GM19043 (cell line): Measurements from ENCODE around the gene AP3D1.

Experiments used
- ATAC-seq: cut with Tn5 transposase; IDR thresholded peaks from one replicate; pipeline ENCODE4 v1.9.1; 2021; ENCODE audit warnings: low read depth; ENCODE audit not compliant: unreplicated experiment

AP3D1 gene

DNA sequence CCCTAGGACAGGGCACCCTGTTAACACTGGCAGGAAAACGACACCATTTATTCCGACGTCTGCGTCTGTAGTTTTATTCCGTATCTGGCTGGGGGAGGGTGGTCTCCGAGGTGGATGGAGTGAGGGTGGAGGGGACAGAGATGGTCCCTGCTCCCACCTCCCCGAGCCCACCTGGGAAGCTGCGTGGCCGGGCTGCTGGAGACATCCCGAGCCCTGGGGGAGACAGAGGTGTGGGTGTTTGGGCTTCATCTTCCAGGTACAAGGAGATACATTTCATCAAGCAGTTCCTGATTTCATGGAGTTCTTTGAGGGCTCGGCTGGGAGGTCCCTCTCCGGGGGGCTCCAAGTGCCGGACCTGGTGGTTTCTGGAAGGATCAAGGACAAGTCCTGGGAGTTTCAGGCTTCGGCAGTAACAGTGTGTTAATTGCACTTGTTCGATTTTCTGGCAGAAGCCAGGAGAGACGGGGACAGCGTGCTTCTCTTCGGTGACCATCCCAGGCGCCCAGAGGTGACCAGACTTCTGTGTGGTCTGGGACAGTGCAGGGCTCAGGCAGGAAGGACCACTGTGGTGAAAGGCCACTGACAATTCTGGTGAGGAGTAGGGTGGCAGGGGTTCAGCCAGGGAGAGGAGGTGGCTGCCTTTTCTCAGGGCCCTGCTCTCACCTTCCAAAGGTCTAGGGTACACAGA, 80.2 kb downstream of the AP3D1 start:
- ATAC-seq = no peak

DNA sequence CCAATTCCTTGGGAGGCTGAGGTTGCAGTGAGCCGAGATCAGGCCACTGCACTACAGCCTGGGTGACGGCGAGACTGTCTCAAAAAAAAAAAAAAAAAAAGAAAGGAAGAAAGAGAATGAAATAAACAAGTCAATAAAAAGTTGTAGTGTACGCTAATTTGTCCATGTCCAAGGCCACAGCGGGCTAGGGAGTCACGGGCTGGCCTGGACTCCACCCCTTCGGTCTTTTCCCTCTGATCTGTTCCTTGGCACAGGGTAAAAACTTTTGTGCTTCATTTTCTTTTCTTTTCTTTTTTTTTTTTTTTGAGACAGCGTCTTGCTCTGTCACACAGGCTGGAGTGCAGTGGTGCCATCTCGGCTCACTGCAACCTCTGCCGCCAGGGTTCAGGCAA, 80.9 kb downstream of the AP3D1 start:
- ATAC-seq = no peak

DNA sequence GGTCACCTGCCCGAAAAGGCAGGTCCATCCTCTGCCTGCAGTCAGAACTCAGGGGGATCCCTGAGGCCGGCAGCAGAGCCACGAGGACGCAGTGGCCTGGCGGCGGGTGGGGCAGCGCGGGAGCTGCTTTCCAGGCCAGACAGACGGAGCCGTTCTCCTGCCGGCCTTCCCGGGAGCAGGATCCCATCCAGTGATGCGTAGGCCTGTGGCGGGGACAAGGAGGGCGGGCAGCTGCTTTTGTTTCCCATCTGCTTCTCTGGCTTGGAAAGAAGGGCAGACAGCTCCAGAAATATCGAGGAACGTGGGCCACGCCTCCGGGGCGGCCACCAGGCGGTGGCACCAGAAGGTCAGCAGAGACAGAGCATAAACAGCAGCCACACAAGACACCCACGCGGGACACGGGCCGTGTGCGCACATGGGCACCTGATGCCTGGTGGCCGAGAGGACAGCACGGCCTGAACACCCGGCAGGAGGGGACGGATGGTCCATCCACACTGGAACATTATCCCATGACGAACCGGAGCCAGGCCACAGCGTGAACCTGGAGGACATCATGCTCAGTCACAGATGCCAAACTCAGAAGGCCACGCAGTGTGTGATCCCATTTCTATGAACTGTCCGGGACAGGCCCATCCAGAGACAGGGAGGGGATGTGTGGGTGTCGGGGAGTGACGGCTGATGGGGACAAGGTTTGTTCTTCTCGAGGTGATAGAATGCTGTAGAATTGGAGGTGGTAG, 86.4 kb downstream of the AP3D1 start:
- ATAC-seq = no peak

DNA sequence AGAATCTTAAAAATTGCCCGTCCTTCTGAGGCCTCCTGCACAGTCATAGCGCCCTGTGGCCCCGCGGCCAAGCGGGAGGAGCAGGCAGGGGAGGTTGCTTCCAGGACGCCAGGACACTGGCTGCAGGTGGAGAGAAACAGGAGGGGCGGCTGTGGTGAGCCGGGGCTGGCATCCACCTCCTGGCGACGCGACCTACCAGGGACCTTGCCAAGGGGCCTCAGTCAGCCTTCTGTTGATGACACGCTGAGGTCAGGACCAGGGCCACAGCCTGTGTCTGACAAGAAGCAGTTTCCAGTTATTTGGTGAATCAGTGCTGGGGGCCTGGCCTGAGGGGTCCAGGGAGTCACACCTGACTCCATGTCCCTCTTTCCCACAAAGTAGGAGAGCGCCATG, 87.0 kb downstream of the AP3D1 start:
- ATAC-seq = no peak

DNA sequence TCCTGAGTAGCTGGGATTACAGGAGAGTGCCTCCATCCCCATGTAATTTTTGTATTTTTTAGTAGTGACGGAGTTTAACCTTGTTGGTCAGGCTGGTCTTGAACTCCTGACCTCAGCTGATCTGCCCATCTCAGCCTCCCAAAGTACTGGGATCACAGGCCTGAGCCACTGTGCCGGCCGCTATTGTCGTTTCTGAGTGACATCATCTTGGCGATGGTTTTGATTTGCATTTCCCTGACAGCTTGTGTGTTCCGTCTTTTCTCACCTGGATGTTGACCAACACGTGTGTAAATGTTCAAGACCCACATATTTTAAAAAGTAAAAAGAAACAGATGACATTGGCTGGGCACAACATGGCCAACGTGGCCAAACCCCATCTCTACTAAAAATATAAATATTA, 87.5 kb downstream of the AP3D1 start:
- ATAC-seq = no peak

DNA sequence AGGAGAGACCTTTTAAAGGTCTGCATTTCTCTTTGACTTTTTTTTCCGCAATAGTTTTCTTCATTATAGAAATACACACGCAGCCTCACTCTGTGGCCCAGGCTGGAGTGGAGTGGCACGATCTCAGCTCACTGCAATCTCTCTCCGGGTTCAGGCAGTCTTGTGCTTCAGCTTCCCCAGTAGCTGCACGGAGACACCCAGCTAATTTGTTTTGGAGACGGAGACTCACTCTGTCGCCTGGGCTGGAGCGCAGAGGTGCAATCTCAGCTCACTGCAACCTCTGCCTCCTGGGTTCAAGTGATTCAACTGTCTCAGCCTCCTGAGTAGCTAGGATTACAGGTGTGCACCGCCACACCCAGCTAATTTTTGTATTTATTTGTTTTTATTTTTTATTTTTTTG, 88.6 kb downstream of the AP3D1 start:
- no peak for ATAC-seq

DNA sequence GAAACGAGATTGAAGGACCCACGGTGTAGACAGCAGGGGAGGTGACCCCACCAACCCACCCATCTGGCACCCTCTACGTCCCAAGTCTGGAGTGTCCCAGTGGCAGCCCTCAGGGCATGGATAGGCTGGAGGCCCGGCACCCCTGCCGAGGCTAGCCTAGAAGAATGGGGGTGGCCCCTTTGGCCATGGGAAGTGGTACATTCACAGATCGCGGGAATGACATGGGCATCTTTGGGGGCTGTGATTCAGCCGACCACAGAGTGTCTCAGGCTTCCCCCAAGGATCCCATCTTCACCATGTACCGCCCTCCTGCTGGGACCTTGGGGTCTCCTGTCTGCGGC, 89.0 kb downstream of the AP3D1 start:
- no peak for ATAC-seq

DNA sequence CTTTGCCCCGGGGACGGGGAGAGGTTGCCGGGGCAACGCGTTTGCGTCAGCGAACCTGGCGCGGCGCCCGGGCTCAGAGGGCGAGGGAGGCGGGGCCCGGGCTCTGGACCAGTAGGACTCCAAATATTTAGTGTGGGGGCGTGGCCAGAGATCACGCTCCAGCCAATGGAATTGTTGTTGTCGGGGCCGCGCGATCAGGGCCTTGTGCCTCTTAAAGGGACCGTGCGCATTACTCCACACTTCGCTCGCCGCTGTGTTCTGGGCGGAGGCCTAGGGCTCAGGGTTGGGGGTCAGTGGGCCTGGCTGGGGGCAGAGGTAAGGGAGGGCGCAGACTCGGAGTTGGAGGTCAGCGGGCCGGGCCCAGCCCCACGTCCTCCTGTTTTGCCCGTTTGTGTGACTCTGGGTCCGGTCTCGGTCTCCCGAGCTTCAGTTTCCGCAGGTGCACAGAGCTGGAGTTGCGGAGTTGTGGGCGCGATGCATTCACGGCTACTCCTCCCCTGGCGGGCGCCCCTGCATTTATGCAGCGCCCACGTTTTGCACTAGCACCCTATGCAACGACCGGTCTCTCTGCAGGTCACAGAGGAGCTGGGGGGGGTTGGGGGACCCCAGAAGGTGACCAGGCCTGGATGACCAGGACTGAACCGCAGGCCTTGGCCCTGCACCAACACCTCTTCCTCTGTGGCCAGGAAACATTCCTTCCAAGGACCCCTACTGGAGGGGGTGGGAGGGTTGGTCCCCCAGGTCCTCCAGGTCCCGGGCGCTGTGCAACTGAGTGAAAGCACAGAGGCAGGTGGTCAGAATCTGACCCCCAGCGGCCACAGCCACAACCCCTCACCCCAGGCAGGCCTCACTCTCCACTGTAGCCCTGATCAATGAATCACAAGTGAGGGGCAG, 89.6 kb downstream of the AP3D1 start:
- peak; percentile 78 for ATAC-seq

DNA sequence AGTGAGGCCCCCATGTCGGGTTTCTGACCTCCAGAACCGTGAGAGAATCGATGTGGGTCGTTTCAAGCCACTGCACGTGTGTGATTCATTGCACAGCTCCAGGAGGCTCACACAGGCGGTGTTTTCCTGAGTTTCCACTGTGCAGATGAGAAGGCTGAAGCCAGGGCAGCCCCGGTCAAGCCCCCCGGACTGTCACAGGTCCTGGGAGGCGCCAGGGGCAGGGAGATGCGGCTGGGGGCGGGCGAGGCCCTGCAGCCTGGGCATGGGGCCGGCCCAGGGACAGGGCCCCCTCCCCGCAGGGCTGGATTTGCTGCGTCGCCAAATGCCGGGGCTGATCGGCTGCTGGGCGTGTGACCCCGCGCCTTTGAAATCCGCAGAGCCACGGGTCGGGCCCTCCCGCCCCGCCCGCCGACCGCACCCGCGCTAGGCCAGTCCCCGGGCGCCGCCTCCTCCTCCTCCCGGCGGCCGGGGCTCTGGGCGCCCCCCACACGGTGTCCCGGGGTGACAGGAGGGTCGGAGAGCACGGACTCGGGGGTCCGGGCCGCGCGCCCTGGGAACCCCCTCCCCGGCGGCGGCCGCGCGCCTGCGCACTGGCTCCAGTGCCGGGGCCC, 90.4 kb downstream of the AP3D1 start:
- ATAC-seq = peak; percentile 14

DNA sequence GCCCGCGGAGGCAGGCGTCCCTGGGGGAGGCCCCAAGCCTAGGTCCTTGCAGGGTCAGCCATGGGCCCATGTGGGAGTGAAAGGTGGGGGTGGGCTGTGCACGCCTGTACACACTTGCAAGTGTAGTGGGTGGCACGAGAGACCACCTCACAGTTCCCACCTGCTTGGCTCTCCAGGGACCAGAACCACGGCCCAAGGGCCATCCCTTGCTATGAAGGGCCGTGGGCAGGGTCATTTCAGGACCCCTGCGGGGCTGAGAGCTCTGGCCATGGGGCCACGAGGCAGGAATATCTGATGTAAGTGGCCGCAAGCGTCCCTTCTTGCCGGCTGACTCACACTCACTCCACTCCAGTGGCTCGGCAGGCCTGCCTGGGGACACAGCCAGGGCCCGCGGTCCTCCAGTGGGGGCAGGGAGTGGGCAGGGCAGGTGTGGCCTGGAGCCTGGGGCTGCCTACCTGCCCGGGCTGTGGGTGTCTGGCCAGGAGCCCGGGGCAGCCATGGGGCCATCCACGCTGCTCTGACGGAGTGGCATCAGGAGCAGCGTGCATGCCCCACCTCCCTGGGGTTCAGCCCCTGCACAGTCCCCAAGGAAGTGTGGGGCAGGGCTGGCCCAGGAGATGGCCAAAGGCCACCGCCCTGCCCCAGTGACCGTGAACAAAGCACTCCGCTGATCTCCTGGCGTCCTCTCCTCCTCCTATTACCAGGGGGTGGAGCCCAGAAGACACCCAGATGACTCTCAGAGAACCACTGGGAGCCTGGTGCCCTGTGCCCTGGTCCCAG, 91.8 kb downstream of the AP3D1 start:
- ATAC-seq = no peak

DNA sequence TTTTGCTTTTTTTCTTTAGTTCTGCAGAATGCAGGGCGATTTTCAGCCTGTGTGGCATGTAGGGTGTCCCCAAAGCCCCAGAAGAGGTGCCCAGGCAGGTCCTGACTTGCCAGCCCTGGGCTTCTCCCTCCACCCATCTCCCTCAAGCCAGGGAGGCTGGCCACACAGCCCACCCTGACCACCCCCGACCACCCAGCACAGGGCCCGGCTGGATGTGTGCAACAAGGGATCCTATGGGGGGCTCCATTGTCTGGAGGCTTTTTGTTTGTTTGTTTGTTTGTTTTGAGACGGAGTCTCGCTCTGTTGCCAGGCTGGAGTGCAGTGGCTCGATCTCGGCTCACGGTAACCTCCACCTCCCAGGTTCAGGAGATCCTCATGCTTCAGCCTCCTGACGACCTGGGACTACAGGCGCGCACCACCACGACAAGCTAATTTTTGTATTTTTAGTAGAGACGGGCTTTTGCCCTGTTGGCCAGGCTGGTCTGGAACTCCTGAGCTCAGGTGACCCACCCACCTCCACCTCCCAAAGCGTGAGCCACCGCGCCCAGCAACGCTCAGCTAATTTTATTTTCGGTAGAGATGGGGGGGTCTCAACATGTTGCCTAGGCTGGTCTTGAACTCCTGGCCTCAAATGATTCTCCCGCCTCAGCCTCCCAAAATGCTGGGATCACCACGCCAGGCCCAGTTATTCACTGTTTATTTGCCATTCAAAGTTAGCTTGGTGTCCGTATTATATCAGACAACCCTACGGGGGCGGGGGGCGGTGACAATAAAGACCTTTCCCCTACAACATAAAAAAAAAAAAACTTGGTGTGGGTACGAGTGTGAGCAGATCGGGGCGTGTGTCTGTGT, 92.6 kb downstream of the AP3D1 start:
- ATAC-seq = no peak

DNA sequence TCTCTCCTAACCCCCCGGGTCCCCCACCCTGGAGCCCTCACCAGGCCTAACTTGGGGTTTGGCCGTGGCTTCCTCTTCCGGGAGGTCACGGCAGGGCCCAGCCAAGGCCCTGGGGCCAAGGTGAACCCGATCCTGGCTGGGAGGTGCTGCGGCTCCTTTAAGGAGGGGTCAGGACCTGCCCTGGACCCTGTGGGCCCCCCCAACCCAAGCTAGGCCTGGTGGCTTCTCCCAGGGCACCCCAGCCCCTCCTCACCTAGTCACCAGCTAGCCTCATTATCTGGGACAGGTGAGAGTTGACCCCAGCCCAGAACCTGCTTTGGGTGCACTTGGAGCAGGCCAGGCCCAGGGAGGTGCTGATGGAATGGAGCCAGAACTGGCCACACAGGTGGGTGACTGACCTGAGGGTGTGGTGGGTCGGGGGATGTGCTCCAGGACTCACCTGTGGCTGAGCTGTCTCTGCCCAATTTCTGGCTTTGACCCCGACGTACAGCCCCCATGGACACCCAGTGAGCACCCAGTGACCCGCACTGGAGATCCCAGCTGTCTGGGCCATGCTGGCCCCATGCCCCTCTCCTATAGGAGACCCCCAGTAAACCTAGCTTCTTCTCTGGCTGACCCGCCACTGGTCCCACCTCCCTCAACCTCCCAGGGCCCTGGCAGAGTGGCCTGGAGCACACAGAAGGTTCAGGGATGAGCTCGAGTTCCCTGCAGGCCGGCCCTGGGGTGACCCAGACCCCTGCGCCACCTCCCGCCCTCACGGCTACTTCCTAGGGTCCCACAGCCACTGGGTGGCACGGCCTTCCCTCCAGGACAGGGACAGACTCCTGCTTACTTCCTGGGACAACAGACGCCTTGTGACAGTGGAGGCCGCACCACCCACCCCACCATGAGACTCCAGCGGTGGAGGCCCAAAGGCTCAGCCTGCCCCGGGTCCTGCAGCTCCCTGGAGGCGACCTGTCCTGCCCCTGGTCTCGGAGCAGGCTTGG, 93.6 kb downstream of the AP3D1 start:
- no peak for ATAC-seq

DNA sequence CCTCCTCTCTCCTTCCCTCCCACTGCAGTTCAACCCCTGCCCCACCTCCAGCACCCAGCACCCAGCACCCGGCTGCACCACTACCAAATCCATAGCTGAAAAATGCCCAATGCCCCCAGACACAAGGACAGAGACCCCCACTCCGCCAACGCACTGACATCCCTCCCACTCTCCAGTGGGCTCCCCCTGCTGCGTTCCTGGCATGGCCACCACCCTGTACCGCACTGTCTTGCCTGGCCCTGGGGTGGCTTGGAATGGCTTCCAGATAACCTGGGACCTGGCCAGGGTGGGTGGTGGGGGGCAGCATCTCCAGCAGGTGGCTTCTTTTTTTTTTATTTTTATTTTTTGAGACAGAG, 94.6 kb downstream of the AP3D1 start:
- ATAC-seq = no peak

DNA sequence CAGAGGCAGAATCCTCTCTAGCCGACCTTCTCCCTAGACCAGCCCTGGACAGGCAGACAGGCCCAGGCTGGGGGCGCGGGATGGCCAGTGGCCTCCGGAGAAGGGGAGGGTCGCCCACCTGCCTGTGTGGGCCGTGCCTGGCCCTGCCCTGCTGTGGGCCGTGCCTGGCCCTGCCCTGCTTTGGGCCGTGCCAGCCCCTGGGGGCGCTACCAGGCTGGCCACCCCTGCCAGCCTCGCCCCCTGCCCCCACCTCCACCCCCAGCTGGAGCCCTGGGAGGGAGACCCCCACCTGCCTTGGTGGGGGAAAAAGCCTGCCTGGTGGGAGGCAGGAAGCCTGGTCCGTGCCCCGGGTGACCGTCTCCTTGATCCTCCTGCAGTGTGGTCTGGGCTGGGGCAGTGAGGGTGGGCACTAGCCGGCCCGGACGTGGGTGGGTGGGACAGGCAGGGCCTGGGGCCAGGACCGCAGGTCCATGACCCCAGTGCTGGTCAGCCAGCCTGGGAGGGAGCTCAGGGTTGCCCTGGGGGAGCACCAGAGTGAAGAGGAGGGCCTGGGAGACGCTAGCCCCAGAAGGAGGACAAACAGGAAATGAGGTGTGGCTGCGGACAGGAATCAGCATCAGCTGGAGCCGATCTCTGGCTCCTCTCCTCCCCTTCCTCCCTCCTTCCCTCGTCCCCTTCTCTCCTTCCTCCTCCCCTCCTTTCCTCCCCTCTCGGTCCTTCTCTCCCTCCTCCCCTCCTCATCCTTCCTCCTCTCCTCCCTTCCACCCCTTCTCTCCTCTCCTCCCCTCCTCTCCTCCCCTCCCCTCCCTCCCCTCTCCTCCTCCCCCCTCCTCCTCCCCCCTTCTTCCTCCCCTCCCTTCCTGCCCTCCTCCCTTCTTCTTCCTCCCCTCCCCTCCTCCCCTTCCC, 95.2 kb downstream of the AP3D1 start:
- ATAC-seq = no peak

DNA sequence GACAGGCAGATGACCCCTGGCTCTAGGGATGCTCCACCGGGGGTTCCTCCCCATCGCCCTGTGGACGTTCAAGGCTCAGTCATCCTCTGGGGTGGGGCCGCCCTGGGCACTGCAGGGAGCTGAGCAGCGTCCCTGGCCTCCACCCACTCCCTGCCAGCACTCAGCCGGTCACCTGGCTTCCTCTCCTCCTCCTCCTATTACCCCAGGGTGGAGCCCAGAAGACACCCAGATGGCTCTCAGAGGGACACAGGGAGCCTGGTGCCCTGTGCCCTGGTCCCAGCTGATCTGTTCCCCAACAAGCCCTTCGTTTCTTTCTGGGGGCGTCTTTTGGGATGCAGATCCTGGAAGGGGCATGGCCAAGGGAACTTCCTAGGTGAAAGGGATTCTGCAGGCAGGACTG, 96.6 kb downstream of the AP3D1 start:
- no peak for ATAC-seq

DNA sequence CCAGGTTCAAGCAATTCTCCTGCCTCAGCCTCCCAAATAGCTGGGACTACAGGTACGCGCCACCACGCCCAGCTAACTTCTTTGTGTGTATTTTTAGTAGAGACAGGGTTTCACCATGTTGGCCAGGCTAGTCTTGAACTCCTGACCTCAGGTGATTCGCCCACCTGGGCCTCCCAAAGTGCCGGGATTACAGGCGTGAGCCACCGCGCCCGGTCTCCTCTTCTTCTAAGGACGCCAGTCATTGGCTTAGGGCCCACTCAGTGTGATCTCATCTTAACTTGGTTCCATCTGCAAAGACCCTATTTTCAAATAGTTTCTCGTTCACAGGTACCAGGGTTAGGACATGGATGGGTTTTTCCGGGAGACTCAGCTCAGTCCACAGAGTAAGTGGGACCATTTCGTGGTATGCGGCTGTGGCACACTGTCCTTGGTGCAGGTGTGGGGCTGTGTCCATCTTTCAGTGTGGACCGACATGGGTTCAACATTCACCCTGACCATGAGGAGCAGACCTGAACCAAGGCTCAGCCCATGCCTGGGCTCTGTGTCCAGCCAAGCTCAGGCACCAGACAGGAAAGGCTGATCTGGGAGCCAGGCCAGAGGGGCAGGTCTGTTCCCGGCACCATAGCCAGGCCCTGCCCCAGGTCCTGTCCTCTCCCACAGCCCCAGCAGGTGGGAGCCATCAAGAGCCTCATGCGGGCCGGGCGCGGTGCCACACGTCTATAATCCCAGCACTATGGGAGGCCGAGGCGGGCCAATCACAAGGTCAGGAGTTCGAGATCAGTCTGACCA, 97.6 kb downstream of the AP3D1 start:
- no peak for ATAC-seq
